Measurements from ENCODE around the gene CCL3.
"Not testable (repeated sequence)": the region's sequence is repeated elsewhere in the genome, so short reads cannot be mapped to it uniquely, and the experiment has no call there.

Gene CCL3

GRCh38 chr17:36088670-36089338 is 1.1 kb downstream of the CCL3 start:
- no peak for DNase-seq (ENCODE audit: low read depth)
- H3K4me3 ChIP-seq (ENCODE audit: low read depth, low read length) = no peak overlapping the region
- TF ChIP-seq CTCF (IDR thresholded peaks at IDR 0.05; ENCODE audit: low read depth, low read length) = no peak
- no peak for TF ChIP-seq MYC (IDR thresholded peaks at IDR 0.05; ENCODE audit: low read depth, low read length)
- no peak for TF ChIP-seq POLR2A (IDR thresholded peaks at IDR 0.05; ENCODE audit: extremely low read depth, insufficient read length)
- TF ChIP-seq, protein P1, sequence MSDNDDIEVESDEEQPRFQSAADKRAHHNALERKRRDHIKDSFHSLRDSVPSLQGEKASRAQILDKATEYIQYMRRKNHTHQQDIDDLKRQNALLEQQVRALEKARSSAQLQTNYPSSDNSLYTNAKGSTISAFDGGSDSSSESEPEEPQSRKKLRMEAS (IDR thresholded peaks at IDR 0.05; ENCODE audit: low read depth, low read length) = no peak

DNA sequence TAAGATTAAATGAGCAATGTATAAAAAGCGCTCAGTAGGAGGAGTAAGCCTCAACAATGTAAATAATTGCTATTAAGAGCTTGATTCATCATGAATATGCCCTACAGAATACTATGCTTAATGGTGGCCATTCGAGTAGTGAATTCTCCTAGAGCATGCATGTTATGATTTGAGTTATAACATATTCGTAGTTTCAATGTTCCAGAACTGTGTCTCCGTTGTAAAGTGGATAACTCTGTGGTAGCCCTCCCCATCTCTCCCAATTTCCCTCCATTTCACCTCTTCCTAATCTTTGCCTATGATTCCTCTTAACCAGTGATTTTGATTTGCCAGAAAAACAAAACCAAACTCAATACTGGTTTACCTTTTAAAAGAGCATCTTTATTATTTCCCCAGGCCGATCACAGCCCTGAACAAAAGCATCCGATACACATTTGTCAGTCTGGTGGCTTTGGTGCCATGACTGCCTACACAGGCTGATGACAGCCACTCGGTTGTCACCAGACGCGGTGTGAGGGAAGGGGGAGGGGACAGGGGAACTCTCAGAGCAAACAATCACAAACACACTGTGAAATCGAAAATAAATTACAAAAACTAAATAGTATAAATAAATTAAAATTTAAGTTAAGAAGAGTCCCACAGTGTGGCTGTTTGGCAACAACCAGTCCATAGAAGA is 1.9 kb downstream of the CCL3 start:
- not testable (repeated sequence) for H3K4me3 ChIP-seq (ENCODE audit: low read depth, low read length); DNase-seq (ENCODE audit: low read depth)

DNA sequence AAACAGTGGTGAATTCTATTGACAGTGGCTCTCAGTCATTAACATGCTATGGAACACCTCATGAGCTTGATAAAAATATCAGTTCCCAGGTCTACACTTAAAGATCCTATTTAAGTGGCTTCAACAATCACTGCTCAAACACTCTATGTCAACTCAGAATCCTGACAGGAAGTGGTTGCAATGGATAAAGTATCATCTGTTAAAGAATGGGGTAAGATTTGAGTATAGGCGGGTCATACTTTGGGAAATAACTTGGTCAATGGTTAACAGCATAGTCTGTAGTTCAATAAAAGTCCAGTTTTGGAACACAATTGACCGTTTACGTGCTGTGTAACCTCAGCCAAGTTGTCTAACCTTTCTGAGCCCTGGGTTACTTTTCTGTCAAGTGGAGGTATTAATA is 2.5 kb downstream of the CCL3 start:
- not testable (repeated sequence) for DNase-seq (ENCODE audit: low read depth); H3K4me3 ChIP-seq (ENCODE audit: low read depth, low read length)

GRCh38 chr17:36086791-36087190 is 3.2 kb downstream of the CCL3 start:
- no peak for DNase-seq (ENCODE audit: low read depth)
- no peak overlapping the region for H3K4me3 ChIP-seq (ENCODE audit: low read depth, low read length)
- no peak for TF ChIP-seq POLR2A (IDR thresholded peaks at IDR 0.05; ENCODE audit: extremely low read depth, insufficient read length)
- no peak for TF ChIP-seq CTCF (IDR thresholded peaks at IDR 0.05; ENCODE audit: low read depth, low read length)
- TF ChIP-seq MYC (IDR thresholded peaks at IDR 0.05; ENCODE audit: low read depth, low read length) = no peak

DNA sequence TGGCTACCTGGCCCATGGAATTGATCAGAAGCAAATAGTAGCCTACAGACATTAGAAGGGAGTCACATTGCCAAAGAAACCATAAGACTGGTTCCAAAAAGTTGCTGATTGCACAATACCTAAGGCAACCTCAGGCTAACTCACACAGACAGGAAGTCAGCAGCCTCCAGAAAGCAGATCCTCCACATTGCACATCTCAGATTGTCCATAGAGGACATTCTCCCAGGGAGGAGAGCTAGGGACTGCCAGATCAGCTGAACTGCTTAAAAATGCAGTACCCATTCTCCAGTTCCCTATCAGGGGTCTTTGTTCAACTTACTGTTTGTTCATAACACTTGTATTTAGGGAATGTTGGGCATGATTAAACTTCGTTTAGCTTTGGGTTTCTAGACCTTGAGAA is 4.2 kb downstream of the CCL3 start:
- peak; percentile 89 for DNase-seq (ENCODE audit: low read depth)
- TF ChIP-seq, protein P1 (IDR thresholded peaks at IDR 0.05; ENCODE audit: low read depth, low read length) = no peak
- TF ChIP-seq MYC (IDR thresholded peaks at IDR 0.05; ENCODE audit: low read depth, low read length) = 0 out of 2 replicates have a peak, but pooled peaks have one; percentile 7
- no peak for TF ChIP-seq POLR2A (IDR thresholded peaks at IDR 0.05; ENCODE audit: extremely low read depth, insufficient read length)
- H3K4me3 ChIP-seq (ENCODE audit: low read depth, low read length) = no peak overlapping the region

GRCh38 chr17:36083691-36084090 is 6.3 kb downstream of the CCL3 start:
- not testable (repeated sequence) for H3K4me3 ChIP-seq (ENCODE audit: low read depth, low read length)

GRCh38 chr17:36082482-36083120 is 7.3 kb downstream of the CCL3 start:
- peak; percentile 94 for DNase-seq (ENCODE audit: low read depth)
- H3K4me3 ChIP-seq (ENCODE audit: low read depth, low read length) = not testable (repeated sequence)

More at GRCh38 chr17:36083691-36084090, 6.3 kb downstream of the CCL3 start:
- DNase-seq (ENCODE audit: low read depth) = not testable (repeated sequence)

DNA sequence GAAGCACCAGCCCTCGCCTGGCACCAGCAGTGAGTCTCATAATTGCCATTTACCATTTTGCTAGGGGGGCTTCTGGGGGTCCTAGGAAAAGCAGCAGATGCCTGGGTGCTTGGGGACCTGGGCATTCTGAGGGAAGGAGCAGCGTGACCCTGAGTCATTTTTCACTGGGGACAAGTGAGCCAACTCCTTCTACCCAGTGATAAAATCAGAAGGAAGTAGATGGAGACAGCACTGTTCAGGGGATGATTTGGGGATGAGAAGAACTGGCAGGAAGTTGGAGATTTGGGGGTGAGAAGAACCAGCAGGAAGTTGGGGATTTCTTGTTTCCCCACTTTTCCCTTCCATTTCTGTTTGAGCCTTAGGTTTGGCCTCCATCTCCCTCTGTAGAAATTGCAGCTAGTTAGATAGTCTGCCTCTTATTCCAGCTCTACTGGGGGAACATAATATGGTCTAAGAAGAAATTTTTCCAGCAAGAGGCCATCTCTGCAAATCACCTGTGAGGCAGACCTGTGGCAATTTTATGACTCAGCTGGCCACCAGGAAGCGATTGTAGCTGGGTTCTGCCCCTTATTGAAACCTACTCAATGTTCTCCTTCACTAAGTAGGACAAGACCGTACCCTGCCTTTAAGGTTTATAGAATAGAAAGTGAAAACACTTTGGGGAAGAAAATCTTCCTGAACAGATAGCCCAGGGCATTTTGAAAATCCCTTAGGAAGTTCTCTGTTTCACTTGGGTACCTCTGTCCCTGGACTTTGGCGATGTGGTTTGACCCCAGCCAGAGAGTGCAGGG is 8.1 kb downstream of the CCL3 start:
- not testable (repeated sequence) for DNase-seq (ENCODE audit: low read depth); H3K4me3 ChIP-seq (ENCODE audit: low read depth, low read length)

DNA sequence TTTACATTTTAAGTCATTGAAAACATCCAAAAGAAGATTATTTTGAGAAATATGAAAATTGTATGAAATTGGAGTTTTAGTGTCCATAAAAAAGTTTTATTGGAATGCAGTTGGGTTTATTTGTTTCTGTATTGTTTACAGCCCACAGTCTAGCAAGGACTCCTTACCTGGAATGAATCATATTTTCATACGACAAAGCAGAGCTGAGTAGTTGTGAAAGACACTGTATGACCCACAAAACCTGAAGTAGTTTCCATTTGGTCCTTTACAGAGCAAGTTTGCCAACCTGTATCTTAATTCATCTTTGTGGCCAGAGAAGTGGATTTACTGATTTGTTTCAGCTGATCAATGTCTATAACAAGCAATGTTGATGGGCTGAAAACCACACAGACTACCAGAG is 15.6 kb downstream of the CCL3 start:
- DNase-seq (ENCODE audit: low read depth) = no peak
- TF ChIP-seq, protein P1 (IDR thresholded peaks at IDR 0.05; ENCODE audit: low read depth, low read length) = no peak
- TF ChIP-seq CTCF (IDR thresholded peaks at IDR 0.05; ENCODE audit: low read depth, low read length) = no peak
- TF ChIP-seq POLR2A (IDR thresholded peaks at IDR 0.05; ENCODE audit: extremely low read depth, insufficient read length) = no peak
- no peak for TF ChIP-seq MYC (IDR thresholded peaks at IDR 0.05; ENCODE audit: low read depth, low read length)
- no peak overlapping the region for H3K4me3 ChIP-seq (ENCODE audit: low read depth, low read length)
